ENCODE results near the gene FGF18. TPM values are rescaled to one million over a fixed set of nuclear protein-coding genes. Genes with fewer than 3 reads are reported as not detected.

FGF18 gene
- total and polyA plus RNA-seq, 10 of the 15 experiments (the other 5 are each of a cell fraction or from before 2014, with no cell fraction given), result 0.03 to 0.10 (median 0.06) TPM; not detected in 5

GRCh38 chr5:171474230-171474813 lies 54.9 kb downstream of the FGF18 start (continued):
- TF ChIP-seq ZNF687 (IDR thresholded peaks at IDR 0.05) (no peak), STAT1 (conservative IDR thresholded peaks at IDR 0.05) (no peak)

GRCh38 chr5:171475596-171475995 lies 56.1 kb downstream of the FGF18 start:
- Histone ChIP-seq H3K9ac (ENCODE audit: control insufficient read depth, insufficient read depth, low read length) (no peak overlapping the region), H3K79me2 (ENCODE audit: control insufficient read depth, insufficient read depth, low read length) (no peaks in the 10 kb centered on the region), H2AFZ (ENCODE audit: control insufficient read depth, low read depth, low read length) (no peak overlapping the region), H3K4me2 (ENCODE audit: control insufficient read depth, insufficient read depth) (no peak overlapping the region), H3K4me1 (ENCODE audit: control insufficient read depth, insufficient read depth, low read length) (peaks cover 3% of the 10 kb centered on the region), H4K20me1 (ENCODE audit: control insufficient read depth, insufficient read depth) (no peaks in the 10 kb centered on the region), H3K27me3 (replicated peaks in 1 of 2; ENCODE audit: control insufficient read depth in 2 of 2, insufficient read depth in 2 of 2, low read length in 1 of 2) (no peaks in the 10 kb centered on the region), H3K9me3 (replicated peaks; ENCODE audit: control insufficient read depth, insufficient read depth, low read length) (no peaks in the 10 kb centered on the region), H3K4me3 (no peak overlapping the region), H3K27ac (ENCODE audit: control insufficient read depth, insufficient read depth) (no peak overlapping the region), H3K36me3 (ENCODE audit: control insufficient read depth in 2 of 2, insufficient read depth in 2 of 2, low read length in 1 of 2) (no peaks in the 10 kb centered on the region)
- ChIA-PET RAD21 (ENCODE audit: unreplicated experiment) (no interaction called here), POLR2A (no interaction called here), CTCF (interaction anchor here (0.9 to 2.7 kb wide), 2 partner anchors 8 to 10 kb away, joined by 5 to 7 read pairs; no protein-coding TSS in a partner anchor), SMC1A (ENCODE audit: uncharacterized antibody, unreplicated experiment) (interaction anchor here (0.6 kb wide), 1 partner anchor 211 kb away, joined by 3 read pairs; no protein-coding TSS in a partner anchor)
- DNase-seq (ENCODE audit: low read depth, low spot score) (no peak), FAIRE-seq (no peak), ATAC-seq (no peak)
- no TSS peak for BruUV-seq (replicated peaks)
- in situ Hi-C loops (cut with MboI) (no loop called here), intact Hi-C loops (cut with micrococcal nuclease; ENCODE audit: unreplicated experiment) (no loop called here)
- TF ChIP-seq ESRRA (IDR thresholded peaks at IDR 0.05; ENCODE audit: low read length) (no peak), NFYA (IDR thresholded peaks at IDR 0.05; ENCODE audit: borderline replicate concordance, low read depth, low read length) (no peak), SMAD5 (IDR thresholded peaks at IDR 0.05; ENCODE audit: low read depth) (no peak), NFIC (IDR thresholded peaks at IDR 0.05; ENCODE audit: low read depth, low read length) (no peak), MTA3 (IDR thresholded peaks at IDR 0.05; ENCODE audit: borderline replicate concordance, low read length) (no peak), ZNF592 (IDR thresholded peaks at IDR 0.05) (no peak), RELA (IDR thresholded peaks at IDR 0.05; ENCODE audit: borderline replicate concordance, partially characterized antibody) (no peak), SMAD1 (IDR thresholded peaks at IDR 0.05; ENCODE audit: low read depth, partially characterized antibody) (no peak), POLR2A (IDR thresholded peaks at IDR 0.05; ENCODE audit: low read depth, low read length) (no peak), CREM (IDR thresholded peaks at IDR 0.05; ENCODE audit: low read depth) (no peak), ASH2L (IDR thresholded peaks at IDR 0.05; ENCODE audit: borderline replicate concordance, low read depth) (no peak), USF2 (IDR thresholded peaks at IDR 0.05; ENCODE audit: borderline replicate concordance, low read depth, low read length) (no peak)
